DND-41 (cell line): Measurements from ENCODE around the gene USB1.

Experiments used
- EZH2 ChIP-seq: IDR thresholded peaks from 3 replicates; pipeline ENCODE4 v1.6.1; 2012; ENCODE audit warnings: borderline replicate concordance, low read depth, mild to moderate bottlenecking, moderate library complexity, low read length, inconsistent platforms; ENCODE audit not compliant: severe bottlenecking
- TF ChIP-seq, protein P1 (sequence below): IDR thresholded peaks from 2 replicates; pipeline ENCODE4 v1.5.1; 2012; ENCODE audit warnings: borderline replicate concordance, low read length, moderate library complexity, mild to moderate bottlenecking; ENCODE audit not compliant: poor library complexity, severe bottlenecking; ENCODE audit errors: extremely low read depth

DNA sequence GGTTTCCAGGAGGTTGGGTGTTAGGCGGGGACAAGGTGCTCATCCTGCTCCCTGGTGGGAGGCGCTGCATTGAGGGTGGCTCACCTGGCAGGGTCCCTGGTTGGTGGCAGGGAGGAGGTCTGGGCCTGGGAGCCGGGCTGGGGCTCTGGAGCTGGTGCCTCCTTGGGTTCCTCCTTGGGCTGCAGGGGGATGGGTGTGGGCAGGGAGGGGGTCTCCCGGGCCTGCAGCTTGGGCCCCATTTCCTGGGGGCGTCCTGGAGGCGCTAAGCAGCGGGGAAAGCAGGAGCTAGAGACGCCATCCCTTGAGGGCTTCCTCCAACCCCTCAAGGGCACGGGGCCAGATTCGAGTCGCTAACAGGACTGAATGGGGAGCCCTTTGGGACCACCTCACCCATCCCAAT is 41.4 kb upstream of the USB1 start:
- no peak for TF ChIP-seq EZH2
- TF ChIP-seq, protein P1, sequence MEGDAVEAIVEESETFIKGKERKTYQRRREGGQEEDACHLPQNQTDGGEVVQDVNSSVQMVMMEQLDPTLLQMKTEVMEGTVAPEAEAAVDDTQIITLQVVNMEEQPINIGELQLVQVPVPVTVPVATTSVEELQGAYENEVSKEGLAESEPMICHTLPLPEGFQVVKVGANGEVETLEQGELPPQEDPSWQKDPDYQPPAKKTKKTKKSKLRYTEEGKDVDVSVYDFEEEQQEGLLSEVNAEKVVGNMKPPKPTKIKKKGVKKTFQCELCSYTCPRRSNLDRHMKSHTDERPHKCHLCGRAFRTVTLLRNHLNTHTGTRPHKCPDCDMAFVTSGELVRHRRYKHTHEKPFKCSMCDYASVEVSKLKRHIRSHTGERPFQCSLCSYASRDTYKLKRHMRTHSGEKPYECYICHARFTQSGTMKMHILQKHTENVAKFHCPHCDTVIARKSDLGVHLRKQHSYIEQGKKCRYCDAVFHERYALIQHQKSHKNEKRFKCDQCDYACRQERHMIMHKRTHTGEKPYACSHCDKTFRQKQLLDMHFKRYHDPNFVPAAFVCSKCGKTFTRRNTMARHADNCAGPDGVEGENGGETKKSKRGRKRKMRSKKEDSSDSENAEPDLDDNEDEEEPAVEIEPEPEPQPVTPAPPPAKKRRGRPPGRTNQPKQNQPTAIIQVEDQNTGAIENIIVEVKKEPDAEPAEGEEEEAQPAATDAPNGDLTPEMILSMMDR = no peak
